Measurements from ENCODE around the gene CSF3. TPM values are rescaled to one million over a fixed set of nuclear protein-coding genes. Genes with fewer than 3 reads are reported as not detected.
A peak's percentile ranks its signal among the peaks of the same experiment; 100 is the strongest.

The CSF3 gene
- total RNA-seq, 1 donor from 2014 or later = 1.9 TPM

- H3K9me3 ChIP-seq = no peaks in the 10 kb centered on the region
- peaks cover 81% of the 10 kb centered on the region for H3K36me3 ChIP-seq
- H3K27ac ChIP-seq = no peak overlapping the region
- ATAC-seq (no peak), DNase-seq (no peak)
- intact Hi-C loops (cut with DNase I) = no loop called here
- peaks cover 3% of the 10 kb centered on the region for H3K4me1 ChIP-seq
- H3K27me3 ChIP-seq (ENCODE audit: low read depth) = no peaks in the 10 kb centered on the region
- no peak for TF ChIP-seq CTCF (IDR thresholded peaks at IDR 0.05)
- H3K4me3 ChIP-seq = no peak overlapping the region
Observed at GRCh38 chr17:40033339-40033738, 18.1 kb downstream of the CSF3 start.

- TF ChIP-seq CTCF (IDR thresholded peaks at IDR 0.05) = no peak
- Histone ChIP-seq H3K27me3 (ENCODE audit: low read depth) (no peaks in the 10 kb centered on the region), H3K4me1 (peaks cover 13% of the 10 kb centered on the region), H3K4me3 (no peak overlapping the region), H3K36me3 (peaks cover 68% of the 10 kb centered on the region), H3K9me3 (no peaks in the 10 kb centered on the region), H3K27ac (no peak overlapping the region)
- intact Hi-C loops (cut with DNase I) = no loop called here
- DNase-seq = no peak
- ATAC-seq = no peak
Observed at GRCh38 chr17:40034426-40035161, 19.4 kb downstream of the CSF3 start.

- ATAC-seq = no peak
- peaks cover 62% of the 10 kb centered on the region for H3K36me3 ChIP-seq
Observed at GRCh38 chr17:40035162-40035559, 19.9 kb downstream of the CSF3 start.

GRCh38 chr17:40038882-40039513 is 23.8 kb downstream of the CSF3 start:
- ATAC-seq (peak; percentile 92 to 93), DNase-seq (no peak)
- peak overlapping the region; percentile 73 for H3K27ac ChIP-seq
- intact Hi-C loops (cut with DNase I) = no loop called here
- no peaks in the 10 kb centered on the region for H3K27me3 ChIP-seq (ENCODE audit: low read depth)
- H3K36me3 ChIP-seq = peaks cover 40% of the 10 kb centered on the region
- H3K4me1 ChIP-seq = peaks cover 13% of the 10 kb centered on the region
- H3K4me3 ChIP-seq = no peak overlapping the region
- TF ChIP-seq CTCF (IDR thresholded peaks at IDR 0.05) = peak; percentile 74
- no peaks in the 10 kb centered on the region for H3K9me3 ChIP-seq

More at GRCh38 chr17:40035162-40035559, 19.9 kb downstream of the CSF3 start:
- H3K4me1 ChIP-seq = peaks cover 13% of the 10 kb centered on the region
- H3K27me3 ChIP-seq (ENCODE audit: low read depth) = no peaks in the 10 kb centered on the region
- H3K27ac ChIP-seq = no peak overlapping the region
- no peak for DNase-seq
- H3K9me3 ChIP-seq = no peaks in the 10 kb centered on the region
- no peak overlapping the region for H3K4me3 ChIP-seq
- intact Hi-C loops (cut with DNase I) = no loop called here
- TF ChIP-seq CTCF (IDR thresholded peaks at IDR 0.05) = peak; percentile 19

- intact Hi-C loops (cut with DNase I) = no loop called here
- Histone ChIP-seq H3K36me3 (peaks cover 36% of the 10 kb centered on the region), H3K27me3 (ENCODE audit: low read depth) (no peaks in the 10 kb centered on the region), H3K9me3 (no peaks in the 10 kb centered on the region), H3K4me3 (no peak overlapping the region), H3K27ac (no peak overlapping the region), H3K4me1 (peaks cover 13% of the 10 kb centered on the region)
- no peak for DNase-seq
- no peak for ATAC-seq
- no peak for TF ChIP-seq CTCF (IDR thresholded peaks at IDR 0.05)
Observed at GRCh38 chr17:40041196-40041595, 26.0 kb downstream of the CSF3 start.
